H1 (cell line): ENCODE measurements around the gene ASAP2.

Source experiments
- CTCF ChIP-seq, 3 experiments: IDR thresholded peaks; 1 replicate in 2 of 3; 2 replicates in 1 of 3; pipeline versions ENCODE4 v1.5.1 to v1.6.1; 2011; ENCODE audit warnings: low read length in 3 of 3, mild to moderate bottlenecking in 3 of 3, inconsistent platforms in 2 of 3, low read depth in 1 of 3, moderate library complexity in 1 of 3; ENCODE audit not compliant: insufficient read depth in 1 of 3; ENCODE audit errors: control extremely low read depth in 1 of 3
- EZH2 ChIP-seq: fragments of 200-600 bp; sonication (generic); IDR thresholded peaks from 2 replicates; pipeline ENCODE4 v1.7.1; 2012; ENCODE audit warnings: low read depth, mild to moderate bottlenecking, moderate library complexity, low read length, inconsistent platforms; ENCODE audit not compliant: severe bottlenecking
- GABPA ChIP-seq: IDR thresholded peaks from 2 replicates; pipeline ENCODE4 v1.6.1; 2011; ENCODE audit warnings: mild to moderate bottlenecking, low read length, moderate library complexity, borderline replicate concordance; ENCODE audit not compliant: insufficient read depth
- HDAC2 ChIP-seq, 2 experiments: fragments of 300-600 bp in 1 of 2; sonication (generic) in 1 of 2; IDR thresholded peaks; 2 replicates each; pipeline ENCODE4 v1.6.1; 2011 to 2012; ENCODE audit warnings: low read depth in 2 of 2, low read length in 2 of 2, mild to moderate bottlenecking in 2 of 2, moderate library complexity in 2 of 2, borderline replicate concordance in 1 of 2, inconsistent platforms in 1 of 2
- NRF1 ChIP-seq: IDR thresholded peaks from 2 replicates; pipeline ENCODE4 v1.6.1; 2011; ENCODE audit warnings: mild to moderate bottlenecking, low read depth, low read length, improper control_type of control experiment
- POLR2A ChIP-seq, 2 experiments: IDR thresholded peaks; 1 replicate in 1 of 2; 2 replicates in 1 of 2; pipeline ENCODE4 v1.6.1; 2011; ENCODE audit warnings: low read depth in 2 of 2, low read length in 2 of 2, mild to moderate bottlenecking in 2 of 2; ENCODE audit errors: control extremely low read depth in 1 of 2
- POLR2AphosphoS5 ChIP-seq: IDR thresholded peaks from 2 replicates; pipeline ENCODE4 v1.6.1; 2011; ENCODE audit warnings: low read depth, low read length
- USF2 ChIP-seq: IDR thresholded peaks from 2 replicates; pipeline ENCODE4 v1.6.1; 2011; ENCODE audit warnings: low read length, improper control_type of control experiment
- ZNF274 ChIP-seq: IDR thresholded peaks from 2 replicates; pipeline ENCODE4 v1.7.0; 2012; ENCODE audit warnings: low read length, borderline replicate concordance; ENCODE audit errors: extremely low read depth

DNA sequence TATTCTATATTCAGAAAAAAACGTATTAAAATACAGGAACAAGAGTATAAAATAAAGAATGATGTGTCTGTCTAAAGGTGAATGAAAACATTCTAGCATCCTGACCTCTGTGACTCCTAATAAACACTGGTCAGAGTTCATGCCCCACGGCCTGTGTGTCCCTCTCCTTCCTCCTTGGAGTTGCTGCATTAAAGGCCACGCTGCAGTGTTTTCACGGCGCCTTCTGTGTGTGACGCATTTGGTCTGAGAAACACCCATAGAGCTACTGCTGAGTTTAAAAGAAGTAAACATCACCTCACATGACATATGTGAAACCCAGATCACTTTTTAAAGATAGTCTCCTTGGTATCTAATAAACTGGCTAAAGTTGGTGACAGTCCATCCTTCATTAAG, 126.2 kb downstream of the ASAP2 start:
- TF ChIP-seq CTCF (IDR thresholded peaks at IDR 0.05; ENCODE audit: control extremely low read depth in 1 of 3, insufficient read depth in 1 of 3, low read depth in 1 of 3, low read length in 3 of 3) (no peak), EZH2 (no peak), POLR2AphosphoS5 (no peak), NRF1 (no peak), ZNF274 (no peak), GABPA (no peak), POLR2A (IDR thresholded peaks at IDR 0.05; ENCODE audit: control extremely low read depth in 1 of 2, low read depth in 2 of 2, low read length in 2 of 2) (no peak), USF2 (no peak), HDAC2 (IDR thresholded peaks at IDR 0.05; ENCODE audit: borderline replicate concordance in 1 of 2, low read depth in 2 of 2, low read length in 2 of 2) (no peak)
